Measurements from ENCODE around the gene HLCS. TPM values are rescaled to one million over a fixed set of nuclear protein-coding genes. Genes with fewer than 3 reads are reported as not detected.

HLCS gene
- total RNA-seq, 1 experiment from 2014 or later, result 55.9 TPM

DNA sequence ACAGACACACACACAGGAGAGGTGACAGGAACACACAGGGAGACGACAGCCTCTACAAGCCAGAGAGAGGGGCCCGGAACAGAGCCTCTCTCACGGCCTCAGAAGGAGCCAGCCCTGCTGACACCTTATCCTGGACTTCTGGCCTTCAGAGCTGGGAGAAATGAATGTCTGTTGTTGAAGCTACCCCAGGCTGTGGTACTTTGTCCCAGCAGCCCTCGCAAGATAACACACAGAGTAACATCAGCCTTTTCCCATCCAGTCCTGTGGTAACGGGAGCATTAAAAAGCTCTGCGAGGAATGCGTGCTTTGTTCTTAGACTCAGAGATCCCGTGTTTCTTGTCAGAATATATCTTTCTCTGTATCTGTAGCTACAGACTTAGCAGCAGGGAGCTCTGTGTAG lies 136.4 kb downstream of the HLCS start:
- Histone ChIP-seq H3K4me3 (ENCODE audit: low read length) (no peak overlapping the region), H3K4me1 (ENCODE audit: low read length) (no peaks in the 10 kb centered on the region), H3K4me2 (ENCODE audit: low read depth, low read length, poor library complexity, severe bottlenecking) (no peak overlapping the region), H2AFZ (ENCODE audit: low read length) (no peak overlapping the region), H3K9me3 (ENCODE audit: low read length) (no peaks in the 10 kb centered on the region), H3K27ac (ENCODE audit: low read length) (no peak overlapping the region), H3K79me2 (ENCODE audit: low read length) (no peaks in the 10 kb centered on the region), H3K36me3 (ENCODE audit: insufficient read depth, low read length) (no peaks in the 10 kb centered on the region), H3K27me3 (ENCODE audit: low read length) (no peaks in the 10 kb centered on the region), H4K20me1 (ENCODE audit: insufficient read depth, low read depth, low read length) (peaks cover 12% of the 10 kb centered on the region; the same call in 1 of the 2 replicates), H3K9ac (ENCODE audit: low read length) (no peak overlapping the region), H3K9me2 (replicated peaks; ENCODE audit: insufficient read depth, low read length) (no peaks in the 10 kb centered on the region)
- no peak for DNase-seq

DNA sequence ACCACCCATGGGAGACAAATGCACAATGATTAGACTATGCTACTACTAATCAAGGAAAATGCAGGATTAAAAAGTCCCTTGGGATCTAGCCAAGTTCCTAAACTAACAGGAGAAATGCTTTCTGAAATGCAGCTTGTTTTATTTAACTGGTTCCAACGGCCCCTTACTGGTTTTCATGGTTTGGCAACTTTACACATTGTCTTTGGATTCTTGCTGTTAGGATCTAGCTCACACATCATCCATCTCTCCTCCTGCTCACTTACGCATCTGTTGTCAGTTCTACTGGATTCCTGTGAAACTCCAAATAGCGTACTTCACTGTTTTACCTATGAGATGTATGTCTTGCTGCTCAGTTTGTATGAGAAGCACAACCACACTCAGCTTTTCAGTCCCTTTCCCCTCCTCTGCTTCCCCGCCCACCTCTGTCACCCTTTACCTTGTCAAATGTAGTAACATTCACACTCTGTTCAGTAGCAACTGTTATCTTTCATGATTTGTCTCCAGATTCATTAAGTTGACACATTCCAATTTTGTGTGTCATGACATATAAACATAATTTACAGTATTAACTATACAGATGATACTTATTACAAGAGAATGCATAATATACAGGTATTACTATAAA lies 137.5 kb downstream of the HLCS start:
- Histone ChIP-seq H3K9ac (ENCODE audit: low read length) (no peak overlapping the region), H3K27ac (ENCODE audit: low read length) (no peak overlapping the region), H3K9me3 (ENCODE audit: low read length) (no peaks in the 10 kb centered on the region), H2AFZ (ENCODE audit: low read length) (no peak overlapping the region), H3K4me1 (ENCODE audit: low read length) (no peaks in the 10 kb centered on the region), H3K27me3 (ENCODE audit: low read length) (no peaks in the 10 kb centered on the region), H3K79me2 (ENCODE audit: low read length) (no peaks in the 10 kb centered on the region), H3K4me3 (ENCODE audit: low read length) (no peak overlapping the region), H3K9me2 (replicated peaks; ENCODE audit: insufficient read depth, low read length) (no peaks in the 10 kb centered on the region), H3K4me2 (ENCODE audit: low read depth, low read length, poor library complexity, severe bottlenecking) (no peak overlapping the region), H4K20me1 (ENCODE audit: insufficient read depth, low read depth, low read length) (peaks cover 12% of the 10 kb centered on the region; the same call in 1 of the 2 replicates), H3K36me3 (ENCODE audit: insufficient read depth, low read length) (no peaks in the 10 kb centered on the region)
- no peak for DNase-seq

DNA sequence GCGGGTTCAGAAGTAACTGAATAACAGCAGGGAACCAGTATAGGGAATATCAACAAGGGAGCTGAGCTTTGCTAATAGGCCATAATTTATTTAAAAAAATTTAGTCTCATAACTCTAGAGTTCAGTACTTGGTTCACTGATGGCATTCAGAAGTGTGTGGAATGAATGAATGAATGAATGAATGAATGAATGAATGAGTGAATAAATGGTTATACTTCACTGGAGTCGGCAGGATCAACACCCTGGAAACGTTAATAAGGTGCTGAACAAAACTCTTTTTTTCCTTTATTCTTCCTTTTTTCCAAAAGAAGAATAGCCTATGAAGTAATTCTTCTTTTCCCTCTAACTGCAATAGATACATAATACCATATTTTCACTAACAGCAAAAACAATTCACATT lies 138.3 kb downstream of the HLCS start:
- DNase-seq, result no peak
- no peak overlapping the region for H3K4me2 ChIP-seq (ENCODE audit: low read depth, low read length, poor library complexity, severe bottlenecking)
- no peaks in the 10 kb centered on the region for H3K9me3 ChIP-seq (ENCODE audit: low read length)
- no peak overlapping the region for H3K4me3 ChIP-seq (ENCODE audit: low read length)
- no peak overlapping the region for H2AFZ ChIP-seq (ENCODE audit: low read length)
- H4K20me1 ChIP-seq (ENCODE audit: insufficient read depth, low read depth, low read length), result peaks cover 9% of the 10 kb centered on the region; the same call in 1 of the 2 replicates
- H3K9ac ChIP-seq (ENCODE audit: low read length), result no peak overlapping the region
- H3K36me3 ChIP-seq (ENCODE audit: insufficient read depth, low read length), result no peaks in the 10 kb centered on the region
- no peaks in the 10 kb centered on the region for H3K79me2 ChIP-seq (ENCODE audit: low read length)
- no peak overlapping the region for H3K27ac ChIP-seq (ENCODE audit: low read length)
- no peaks in the 10 kb centered on the region for H3K4me1 ChIP-seq (ENCODE audit: low read length)
- no peaks in the 10 kb centered on the region for H3K9me2 ChIP-seq (replicated peaks; ENCODE audit: insufficient read depth, low read length)
- no peaks in the 10 kb centered on the region for H3K27me3 ChIP-seq (ENCODE audit: low read length)

DNA sequence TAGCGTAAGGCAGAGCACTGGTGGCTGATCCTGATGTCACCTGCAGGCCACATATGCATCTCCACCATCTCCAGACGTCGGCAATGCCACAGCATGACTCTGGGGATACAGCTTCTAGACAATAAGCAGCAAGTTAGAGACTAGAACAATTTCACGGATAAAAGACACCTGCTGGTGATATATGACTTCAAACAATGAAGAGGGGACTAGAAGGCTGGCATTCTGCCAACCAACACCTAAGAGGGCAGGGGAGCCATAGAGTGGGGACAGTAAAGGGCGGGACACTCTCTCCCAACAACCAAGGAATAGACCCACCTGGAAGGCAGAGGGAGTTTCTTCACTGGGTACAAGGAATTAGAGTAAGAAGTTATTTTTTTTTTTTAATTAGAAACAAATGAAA lies 140.8 kb downstream of the HLCS start:
- Histone ChIP-seq H3K27me3 (ENCODE audit: low read length) (no peaks in the 10 kb centered on the region), H3K36me3 (ENCODE audit: insufficient read depth, low read length) (no peaks in the 10 kb centered on the region), H3K9ac (ENCODE audit: low read length) (no peak overlapping the region), H3K9me2 (replicated peaks; ENCODE audit: insufficient read depth, low read length) (no peaks in the 10 kb centered on the region), H3K9me3 (ENCODE audit: low read length) (no peaks in the 10 kb centered on the region), H2AFZ (ENCODE audit: low read length) (no peak overlapping the region), H3K4me2 (ENCODE audit: low read depth, low read length, poor library complexity, severe bottlenecking) (no peak overlapping the region), H3K79me2 (ENCODE audit: low read length) (no peaks in the 10 kb centered on the region), H3K27ac (ENCODE audit: low read length) (no peak overlapping the region), H3K4me1 (ENCODE audit: low read length) (no peaks in the 10 kb centered on the region), H3K4me3 (ENCODE audit: low read length) (no peak overlapping the region), H4K20me1 (ENCODE audit: insufficient read depth, low read depth, low read length) (0 out of 2 replicates have a peak, but pooled peaks cover 5% of the 10 kb centered on the region)
- DNase-seq, result no peak

DNA sequence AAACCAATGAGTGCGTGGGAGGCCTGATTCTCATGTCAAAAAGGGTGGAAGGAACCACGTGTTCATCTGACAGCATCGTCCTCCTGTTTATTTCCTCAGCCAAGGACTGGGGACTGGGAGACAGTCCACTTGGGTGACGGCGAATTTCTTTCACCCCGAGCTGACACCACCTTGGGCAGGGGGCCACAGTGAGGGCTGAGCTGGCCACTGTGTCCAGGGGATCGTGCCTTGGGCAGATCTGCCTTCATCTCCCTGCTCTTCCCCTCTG lies 145.5 kb downstream of the HLCS start:
- Histone ChIP-seq H3K4me2 (ENCODE audit: low read depth, low read length, poor library complexity, severe bottlenecking) (no peak overlapping the region), H3K9me2 (replicated peaks; ENCODE audit: insufficient read depth, low read length) (no peaks in the 10 kb centered on the region), H3K27ac (ENCODE audit: low read length) (no peak overlapping the region), H3K9ac (ENCODE audit: low read length) (no peak overlapping the region), H4K20me1 (ENCODE audit: insufficient read depth, low read depth, low read length) (0 out of 2 replicates have a peak, but pooled peaks cover 9% of the 10 kb centered on the region), H3K4me1 (ENCODE audit: low read length) (no peaks in the 10 kb centered on the region), H3K27me3 (ENCODE audit: low read length) (no peaks in the 10 kb centered on the region), H3K79me2 (ENCODE audit: low read length) (no peaks in the 10 kb centered on the region), H3K9me3 (ENCODE audit: low read length) (no peaks in the 10 kb centered on the region), H2AFZ (ENCODE audit: low read length) (no peak overlapping the region), H3K36me3 (ENCODE audit: insufficient read depth, low read length) (no peaks in the 10 kb centered on the region), H3K4me3 (ENCODE audit: low read length) (no peak overlapping the region)
- no peak for DNase-seq

DNA sequence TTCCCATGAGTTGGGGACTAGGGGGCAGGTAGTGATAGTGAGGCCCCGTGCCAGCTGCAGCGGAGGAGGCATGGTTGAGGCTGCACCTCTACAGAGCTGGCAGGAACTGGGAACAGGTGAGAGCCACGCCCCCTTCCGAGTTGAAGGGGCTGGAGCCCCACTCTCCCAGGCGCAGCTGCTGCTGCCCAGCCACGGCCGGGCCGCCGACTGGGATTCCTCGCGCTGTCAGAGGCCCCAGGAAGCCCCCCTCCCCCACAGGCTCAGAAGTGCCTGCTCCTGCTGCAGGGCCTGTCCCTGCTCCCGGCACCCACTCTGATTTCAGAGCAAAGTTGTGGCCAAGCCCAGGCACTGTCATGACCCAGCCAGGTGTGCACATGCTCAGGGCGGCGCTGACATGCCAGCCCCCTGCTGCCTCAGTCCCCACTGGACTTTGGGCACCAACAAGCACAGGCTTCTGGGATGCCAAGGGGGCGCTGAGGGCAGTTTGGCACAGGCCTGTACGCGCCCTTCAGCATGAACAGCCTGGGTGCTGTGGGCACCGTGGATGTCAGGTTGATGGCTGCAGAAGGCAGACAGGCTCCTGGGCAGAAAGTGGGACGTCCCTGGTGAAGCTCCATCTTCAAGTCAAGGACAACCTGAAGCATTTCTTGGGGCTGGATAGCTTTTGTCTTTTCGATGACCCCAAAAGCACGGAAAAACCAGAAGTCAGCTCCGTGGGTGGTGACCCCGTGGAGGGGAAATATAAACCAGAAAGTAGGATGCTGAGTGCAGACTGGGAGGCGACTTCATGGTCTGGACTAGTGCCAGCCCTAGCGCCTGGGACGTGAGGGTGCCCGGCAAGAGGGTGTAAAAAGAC lies 146.1 kb downstream of the HLCS start:
- Histone ChIP-seq H3K9ac (ENCODE audit: low read length) (no peak overlapping the region), H4K20me1 (ENCODE audit: insufficient read depth, low read depth, low read length) (0 out of 2 replicates have a peak, but pooled peaks cover 9% of the 10 kb centered on the region), H2AFZ (ENCODE audit: low read length) (no peak overlapping the region), H3K4me2 (ENCODE audit: low read depth, low read length, poor library complexity, severe bottlenecking) (no peak overlapping the region), H3K27ac (ENCODE audit: low read length) (no peak overlapping the region), H3K36me3 (ENCODE audit: insufficient read depth, low read length) (no peaks in the 10 kb centered on the region), H3K4me3 (ENCODE audit: low read length) (no peak overlapping the region), H3K4me1 (ENCODE audit: low read length) (no peaks in the 10 kb centered on the region), H3K9me2 (replicated peaks; ENCODE audit: insufficient read depth, low read length) (no peaks in the 10 kb centered on the region), H3K79me2 (ENCODE audit: low read length) (no peaks in the 10 kb centered on the region), H3K27me3 (ENCODE audit: low read length) (no peaks in the 10 kb centered on the region), H3K9me3 (ENCODE audit: low read length) (no peaks in the 10 kb centered on the region)
- DNase-seq, result no peak

DNA sequence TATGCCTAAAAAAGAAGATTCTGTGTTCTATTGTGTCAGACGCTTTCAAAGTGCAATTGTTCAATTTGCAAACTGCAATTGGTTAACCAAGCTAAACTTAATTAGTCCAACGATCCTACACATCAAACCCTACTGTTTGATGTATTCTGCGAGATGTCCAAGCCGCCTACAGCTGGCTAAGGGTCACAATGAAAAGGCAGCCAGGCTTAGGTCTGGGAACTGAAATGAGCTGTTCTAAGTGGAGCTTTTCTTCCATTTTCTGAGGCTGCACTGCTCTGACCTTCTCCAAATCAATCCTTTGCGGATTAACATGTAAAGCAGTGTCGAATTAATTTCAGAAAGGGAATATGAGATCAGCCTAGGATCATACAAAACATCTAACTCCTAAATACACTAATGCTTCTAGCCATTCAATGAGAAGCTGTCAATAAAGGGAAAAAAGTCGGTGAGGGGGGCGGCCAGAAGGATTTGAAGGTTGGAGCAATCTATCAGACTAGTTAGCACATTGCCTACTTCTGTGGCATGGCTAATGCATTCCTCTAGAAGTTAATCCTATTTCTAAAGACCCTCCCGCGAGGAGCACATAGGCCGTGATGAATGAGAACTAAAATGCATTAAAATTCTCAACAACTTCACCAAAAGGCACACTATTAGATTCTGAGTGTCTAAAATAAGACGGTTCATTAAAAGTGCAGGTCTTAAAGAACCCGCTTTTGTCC lies 148.6 kb downstream of the HLCS start:
- Histone ChIP-seq H3K4me3 (ENCODE audit: low read length) (no peak overlapping the region), H2AFZ (ENCODE audit: low read length) (no peak overlapping the region), H3K9me2 (replicated peaks; ENCODE audit: insufficient read depth, low read length) (no peaks in the 10 kb centered on the region), H3K79me2 (ENCODE audit: low read length) (no peaks in the 10 kb centered on the region), H3K9ac (ENCODE audit: low read length) (no peak overlapping the region), H3K27ac (ENCODE audit: low read length) (no peak overlapping the region), H3K4me1 (ENCODE audit: low read length) (no peaks in the 10 kb centered on the region), H3K4me2 (ENCODE audit: low read depth, low read length, poor library complexity, severe bottlenecking) (no peak overlapping the region), H3K9me3 (ENCODE audit: low read length) (no peaks in the 10 kb centered on the region), H3K36me3 (ENCODE audit: insufficient read depth, low read length) (no peaks in the 10 kb centered on the region), H4K20me1 (ENCODE audit: insufficient read depth, low read depth, low read length) (0 out of 2 replicates have a peak, but pooled peaks cover 8% of the 10 kb centered on the region), H3K27me3 (ENCODE audit: low read length) (no peaks in the 10 kb centered on the region)
- DNase-seq, result no peak

DNA sequence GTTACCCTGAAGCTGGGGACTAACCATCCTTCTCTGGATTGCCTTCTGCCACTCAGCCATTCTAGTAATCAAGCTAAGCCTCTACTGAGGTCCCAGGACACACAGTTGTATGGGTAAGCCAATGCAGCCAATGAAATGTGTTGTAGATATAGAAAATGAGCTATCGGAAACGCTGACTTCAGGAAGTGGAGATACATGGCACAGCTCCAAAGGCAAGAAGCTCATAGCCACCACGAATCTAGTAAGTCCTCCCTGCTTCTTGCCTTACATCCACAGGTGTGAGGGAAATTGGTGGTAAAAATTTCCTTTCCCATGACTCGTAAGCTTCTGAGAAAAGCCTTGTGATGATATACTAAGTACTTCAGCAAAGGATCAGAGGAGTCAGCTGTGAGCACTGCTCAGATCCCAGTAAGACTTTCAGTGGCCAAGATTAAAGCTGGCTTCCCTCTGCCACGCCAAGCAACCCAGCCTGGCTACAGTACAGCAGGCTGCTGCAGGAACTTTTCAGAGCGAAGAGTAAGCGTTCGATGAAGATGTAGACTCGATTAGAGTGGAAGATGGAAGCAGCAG lies 149.8 kb downstream of the HLCS start:
- Histone ChIP-seq H3K79me2 (ENCODE audit: low read length) (no peaks in the 10 kb centered on the region), H3K27ac (ENCODE audit: low read length) (no peak overlapping the region), H3K9ac (ENCODE audit: low read length) (no peak overlapping the region), H3K9me2 (replicated peaks; ENCODE audit: insufficient read depth, low read length) (no peaks in the 10 kb centered on the region), H4K20me1 (ENCODE audit: insufficient read depth, low read depth, low read length) (0 out of 2 replicates have a peak, but pooled peaks cover 10% of the 10 kb centered on the region), H3K27me3 (ENCODE audit: low read length) (no peaks in the 10 kb centered on the region), H3K4me3 (ENCODE audit: low read length) (no peak overlapping the region), H3K4me1 (ENCODE audit: low read length) (no peaks in the 10 kb centered on the region), H3K9me3 (ENCODE audit: low read length) (no peaks in the 10 kb centered on the region), H3K36me3 (ENCODE audit: insufficient read depth, low read length) (no peaks in the 10 kb centered on the region), H2AFZ (ENCODE audit: low read length) (no peak overlapping the region), H3K4me2 (ENCODE audit: low read depth, low read length, poor library complexity, severe bottlenecking) (no peak overlapping the region)
- no peak for DNase-seq
